ENCODE results near the gene RTEL1.

RTEL1 gene

DNA sequence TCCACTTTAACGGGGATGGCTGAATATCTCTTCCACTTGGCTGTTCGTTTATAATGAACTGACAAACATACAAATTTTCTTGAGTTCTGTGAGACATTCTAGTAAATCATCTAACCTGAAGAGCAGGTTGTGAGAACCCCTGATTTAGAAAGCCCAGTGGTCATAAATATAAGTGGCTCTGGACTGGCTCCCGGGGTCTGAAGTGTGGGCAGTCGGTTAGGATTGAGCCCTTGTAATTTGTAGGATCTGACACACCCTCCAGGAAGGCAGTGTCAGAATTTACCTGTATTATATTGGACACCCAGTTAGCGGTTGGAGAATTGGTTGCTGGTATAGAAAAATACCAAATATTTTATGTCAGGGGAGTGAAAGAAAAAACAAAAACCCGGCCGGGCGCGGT lies 24.4 kb upstream of the RTEL1 start:
- H3K4me2 ChIP-seq (ENCODE audit: insufficient read depth, low read length): no peak overlapping the region
- H3K36me3 ChIP-seq (ENCODE audit: insufficient read depth, low read length): no peaks in the 10 kb centered on the region
- no peak overlapping the region for H3K9ac ChIP-seq (ENCODE audit: low read depth, low read length)
- H3K4me3 ChIP-seq (ENCODE audit: low read depth in 1 of 2, low read length in 2 of 2): no peak overlapping the region
- no peak overlapping the region for H2AFZ ChIP-seq (ENCODE audit: low read depth, low read length)
- peaks cover 3% of the 10 kb centered on the region for H3K79me2 ChIP-seq (ENCODE audit: insufficient read depth, low read length)
- DNase-seq: no peak
- TF ChIP-seq, protein P1, sequence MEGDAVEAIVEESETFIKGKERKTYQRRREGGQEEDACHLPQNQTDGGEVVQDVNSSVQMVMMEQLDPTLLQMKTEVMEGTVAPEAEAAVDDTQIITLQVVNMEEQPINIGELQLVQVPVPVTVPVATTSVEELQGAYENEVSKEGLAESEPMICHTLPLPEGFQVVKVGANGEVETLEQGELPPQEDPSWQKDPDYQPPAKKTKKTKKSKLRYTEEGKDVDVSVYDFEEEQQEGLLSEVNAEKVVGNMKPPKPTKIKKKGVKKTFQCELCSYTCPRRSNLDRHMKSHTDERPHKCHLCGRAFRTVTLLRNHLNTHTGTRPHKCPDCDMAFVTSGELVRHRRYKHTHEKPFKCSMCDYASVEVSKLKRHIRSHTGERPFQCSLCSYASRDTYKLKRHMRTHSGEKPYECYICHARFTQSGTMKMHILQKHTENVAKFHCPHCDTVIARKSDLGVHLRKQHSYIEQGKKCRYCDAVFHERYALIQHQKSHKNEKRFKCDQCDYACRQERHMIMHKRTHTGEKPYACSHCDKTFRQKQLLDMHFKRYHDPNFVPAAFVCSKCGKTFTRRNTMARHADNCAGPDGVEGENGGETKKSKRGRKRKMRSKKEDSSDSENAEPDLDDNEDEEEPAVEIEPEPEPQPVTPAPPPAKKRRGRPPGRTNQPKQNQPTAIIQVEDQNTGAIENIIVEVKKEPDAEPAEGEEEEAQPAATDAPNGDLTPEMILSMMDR (IDR thresholded peaks at IDR 0.05; ENCODE audit: borderline replicate concordance, extremely low read depth, low read length, poor library complexity, severe bottlenecking): no peak
- TF ChIP-seq EZH2 (IDR thresholded peaks at IDR 0.05; ENCODE audit: borderline replicate concordance, low read depth, low read length, severe bottlenecking): no peak
- H3K27me3 ChIP-seq (ENCODE audit: insufficient read depth, low read length, poor library complexity): no peaks in the 10 kb centered on the region
- peaks cover 48% of the 10 kb centered on the region for H3K4me1 ChIP-seq (ENCODE audit: insufficient read depth, low read length)
- ATAC-seq (ENCODE audit: insufficient read depth, low read depth): no peak
- no peak overlapping the region for H3K27ac ChIP-seq (ENCODE audit: low read length)
- H4K20me1 ChIP-seq (ENCODE audit: insufficient read depth, low read length): 0 out of 2 replicates have a peak, but pooled peaks cover 8% of the 10 kb centered on the region
- H3K9me3 ChIP-seq (ENCODE audit: insufficient read depth, low read length, severe bottlenecking): no peaks in the 10 kb centered on the region

DNA sequence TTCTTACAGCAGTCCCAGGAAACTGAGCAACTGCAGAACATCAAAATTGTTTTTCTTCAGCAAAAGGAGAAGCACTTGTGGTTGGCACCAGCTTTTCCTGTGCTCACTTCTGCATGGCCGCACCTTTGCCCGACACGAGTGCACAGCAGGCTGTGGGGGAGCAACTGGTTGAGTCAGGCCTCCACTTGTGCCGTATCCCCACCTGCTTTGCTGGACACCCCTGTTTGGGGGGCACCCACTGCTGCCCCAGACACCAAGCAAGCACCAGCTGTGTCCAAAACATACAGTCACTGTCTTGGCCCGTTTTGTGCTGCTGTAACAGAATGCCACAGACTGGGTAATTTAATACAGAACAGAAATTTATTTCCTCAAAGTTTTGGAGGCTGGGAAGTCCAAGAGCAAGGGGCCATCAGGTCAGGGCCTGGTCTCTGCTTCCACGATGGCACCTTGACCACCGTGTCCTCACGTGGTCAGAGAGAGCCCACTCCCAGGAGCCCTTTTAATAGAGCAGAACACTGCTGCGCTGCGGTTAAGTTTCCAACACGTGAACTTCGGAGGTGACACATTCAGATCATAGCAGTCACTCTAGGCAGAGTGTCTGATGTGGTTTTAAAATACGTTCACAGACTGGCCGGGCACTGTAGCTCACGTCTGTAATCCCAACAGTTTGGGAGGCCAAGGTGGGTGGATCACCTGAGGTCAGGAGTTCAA lies 22.5 kb upstream of the RTEL1 start:
- peaks cover 7% of the 10 kb centered on the region; the same call in 1 of the 2 replicates for H3K36me3 ChIP-seq (ENCODE audit: insufficient read depth, low read length)
- peak; percentile 91 for ATAC-seq (ENCODE audit: insufficient read depth, low read depth)
- peak overlapping the region; percentile 40 for H2AFZ ChIP-seq (ENCODE audit: low read depth, low read length)
- peak; percentile 80 for DNase-seq
- H3K4me3 ChIP-seq (ENCODE audit: low read depth in 1 of 2, low read length in 2 of 2): peak overlapping the region in 1 of 2 experiments; percentile 22; a peak in 1 of 4 replicates
- H3K4me2 ChIP-seq (ENCODE audit: insufficient read depth, low read length): peak overlapping the region; percentile 49
- peak overlapping the region; percentile 92 for H3K27ac ChIP-seq (ENCODE audit: low read length)
- H3K9ac ChIP-seq (ENCODE audit: low read depth, low read length): peak overlapping the region; percentile 40
- H3K79me2 ChIP-seq (ENCODE audit: insufficient read depth, low read length): no peaks in the 10 kb centered on the region
- peaks cover 42% of the 10 kb centered on the region for H3K4me1 ChIP-seq (ENCODE audit: insufficient read depth, low read length)
- no peaks in the 10 kb centered on the region for H3K9me3 ChIP-seq (ENCODE audit: insufficient read depth, low read length, severe bottlenecking)
- H4K20me1 ChIP-seq (ENCODE audit: insufficient read depth, low read length): peaks cover 17% of the 10 kb centered on the region
- no peaks in the 10 kb centered on the region for H3K27me3 ChIP-seq (ENCODE audit: insufficient read depth, low read length, poor library complexity)
- TF ChIP-seq EZH2 (IDR thresholded peaks at IDR 0.05; ENCODE audit: borderline replicate concordance, low read depth, low read length, severe bottlenecking): no peak
- TF ChIP-seq, protein P1 (IDR thresholded peaks at IDR 0.05; ENCODE audit: borderline replicate concordance, extremely low read depth, low read length, poor library complexity, severe bottlenecking): no peak

DNA sequence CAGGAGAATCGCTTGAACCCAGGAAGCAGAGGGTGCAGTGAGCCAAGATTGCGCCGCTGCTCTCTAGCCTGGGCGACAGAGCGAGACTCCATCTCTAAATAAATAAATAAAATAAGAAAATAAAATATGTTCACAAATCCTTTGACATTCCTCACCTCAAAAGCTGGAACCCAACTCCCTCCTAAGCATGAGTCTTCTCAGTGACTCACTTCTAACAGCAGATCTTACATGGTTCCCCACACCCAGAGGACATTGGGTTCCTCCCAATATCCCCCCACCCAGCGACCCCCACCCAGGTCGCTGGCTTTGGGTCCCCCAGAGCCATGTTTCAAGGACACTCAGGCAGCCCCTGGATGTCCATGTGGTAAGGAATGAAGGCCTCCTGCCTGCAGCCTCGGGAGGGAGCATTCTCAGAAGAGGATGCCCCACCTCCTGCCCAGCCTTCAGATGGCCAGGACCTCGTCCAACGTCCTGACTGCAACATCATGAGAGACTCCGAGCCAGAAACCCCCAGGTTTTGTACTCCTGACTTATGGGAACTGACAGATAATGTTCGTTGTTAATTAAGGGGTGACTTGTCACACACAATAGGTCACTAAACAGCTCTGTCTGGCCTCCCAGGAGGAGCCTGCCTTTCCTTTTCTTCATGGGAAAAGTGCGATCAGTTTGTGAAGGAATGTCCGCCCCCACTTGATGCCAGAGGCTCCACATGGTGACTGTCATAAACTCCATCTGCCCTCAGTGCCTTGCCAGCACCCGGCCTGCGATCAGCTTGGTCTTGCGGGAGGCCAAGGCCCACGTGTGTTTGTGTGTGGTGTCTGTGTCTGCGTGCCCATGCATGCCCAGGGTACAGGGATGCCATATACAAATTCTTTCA lies 21.1 kb upstream of the RTEL1 start:
- Histone ChIP-seq H3K4me3 (ENCODE audit: low read depth in 1 of 2, low read length in 2 of 2) (no peak overlapping the region), H3K4me1 (ENCODE audit: insufficient read depth, low read length) (peaks cover 42% of the 10 kb centered on the region), H3K9ac (ENCODE audit: low read depth, low read length) (no peak overlapping the region), H3K27ac (ENCODE audit: low read length) (peak overlapping the region; percentile 52), H3K4me2 (ENCODE audit: insufficient read depth, low read length) (peak overlapping the region; percentile 21), H3K79me2 (ENCODE audit: insufficient read depth, low read length) (no peaks in the 10 kb centered on the region), H3K36me3 (ENCODE audit: insufficient read depth, low read length) (peaks cover 11% of the 10 kb centered on the region), H4K20me1 (ENCODE audit: insufficient read depth, low read length) (peaks cover 20% of the 10 kb centered on the region), H3K9me3 (ENCODE audit: insufficient read depth, low read length, severe bottlenecking) (no peaks in the 10 kb centered on the region), H2AFZ (ENCODE audit: low read depth, low read length) (no peak overlapping the region), H3K27me3 (ENCODE audit: insufficient read depth, low read length, poor library complexity) (no peaks in the 10 kb centered on the region)
- DNase-seq (no peak), ATAC-seq (ENCODE audit: insufficient read depth, low read depth) (no peak)
- TF ChIP-seq, protein P1 (IDR thresholded peaks at IDR 0.05; ENCODE audit: borderline replicate concordance, extremely low read depth, low read length, poor library complexity, severe bottlenecking): no peak
- TF ChIP-seq EZH2 (IDR thresholded peaks at IDR 0.05; ENCODE audit: borderline replicate concordance, low read depth, low read length, severe bottlenecking): no peak

Measured in DND-41 (cell line).